Ishikawa (cell line): ENCODE results near the gene TMBIM6.
A peak's percentile ranks its signal among the peaks of the same experiment; 100 is the strongest.

ENCODE experiments used
- CEBPB ChIP-seq: IDR thresholded peaks from 2 replicates; pipeline ENCODE4 v1.6.1; 2012
- CREB1 ChIP-seq: IDR thresholded peaks from 2 replicates; pipeline ENCODE4 v1.6.1; 2012; ENCODE audit warnings: low read depth
- EGR1 ChIP-seq: IDR thresholded peaks from 2 replicates; pipeline ENCODE4 v1.6.1; 2012
- EP300 ChIP-seq: IDR thresholded peaks from 2 replicates; pipeline ENCODE4 v1.6.1; 2012; ENCODE audit warnings: borderline replicate concordance
- FOXM1 ChIP-seq: IDR thresholded peaks from 2 replicates; pipeline ENCODE4 v1.6.1; 2012; ENCODE audit warnings: low read depth, borderline replicate concordance
- MAX ChIP-seq: IDR thresholded peaks from 2 replicates; pipeline ENCODE4 v1.6.1; 2012
- NFIC ChIP-seq: IDR thresholded peaks from 2 replicates; pipeline ENCODE4 v1.6.1; 2012
- RAD21 ChIP-seq: IDR thresholded peaks from 2 replicates; pipeline ENCODE4 v1.6.1; 2012; ENCODE audit warnings: low read depth
- REST ChIP-seq: IDR thresholded peaks from 2 replicates; pipeline ENCODE4 v1.6.1; 2012; ENCODE audit warnings: low read depth, mild to moderate bottlenecking
- TAF1 ChIP-seq: IDR thresholded peaks from 2 replicates; pipeline ENCODE4 v1.6.1; 2012; ENCODE audit warnings: low read depth, mild to moderate bottlenecking
- TCF12 ChIP-seq: IDR thresholded peaks from 2 replicates; pipeline ENCODE4 v1.6.1; 2012; ENCODE audit warnings: low read depth
- TEAD4 ChIP-seq: IDR thresholded peaks from 2 replicates; pipeline ENCODE4 v1.6.1; 2012
- USF1 ChIP-seq: IDR thresholded peaks from 2 replicates; pipeline ENCODE4 v1.6.1; 2012
- YY1 ChIP-seq: IDR thresholded peaks from 2 replicates; pipeline ENCODE4 v1.6.1; 2012; ENCODE audit warnings: low read depth
- ZBTB7A ChIP-seq: IDR thresholded peaks from 2 replicates; pipeline ENCODE4 v1.6.1; 2012; ENCODE audit warnings: low read depth

TMBIM6 gene

DNA sequence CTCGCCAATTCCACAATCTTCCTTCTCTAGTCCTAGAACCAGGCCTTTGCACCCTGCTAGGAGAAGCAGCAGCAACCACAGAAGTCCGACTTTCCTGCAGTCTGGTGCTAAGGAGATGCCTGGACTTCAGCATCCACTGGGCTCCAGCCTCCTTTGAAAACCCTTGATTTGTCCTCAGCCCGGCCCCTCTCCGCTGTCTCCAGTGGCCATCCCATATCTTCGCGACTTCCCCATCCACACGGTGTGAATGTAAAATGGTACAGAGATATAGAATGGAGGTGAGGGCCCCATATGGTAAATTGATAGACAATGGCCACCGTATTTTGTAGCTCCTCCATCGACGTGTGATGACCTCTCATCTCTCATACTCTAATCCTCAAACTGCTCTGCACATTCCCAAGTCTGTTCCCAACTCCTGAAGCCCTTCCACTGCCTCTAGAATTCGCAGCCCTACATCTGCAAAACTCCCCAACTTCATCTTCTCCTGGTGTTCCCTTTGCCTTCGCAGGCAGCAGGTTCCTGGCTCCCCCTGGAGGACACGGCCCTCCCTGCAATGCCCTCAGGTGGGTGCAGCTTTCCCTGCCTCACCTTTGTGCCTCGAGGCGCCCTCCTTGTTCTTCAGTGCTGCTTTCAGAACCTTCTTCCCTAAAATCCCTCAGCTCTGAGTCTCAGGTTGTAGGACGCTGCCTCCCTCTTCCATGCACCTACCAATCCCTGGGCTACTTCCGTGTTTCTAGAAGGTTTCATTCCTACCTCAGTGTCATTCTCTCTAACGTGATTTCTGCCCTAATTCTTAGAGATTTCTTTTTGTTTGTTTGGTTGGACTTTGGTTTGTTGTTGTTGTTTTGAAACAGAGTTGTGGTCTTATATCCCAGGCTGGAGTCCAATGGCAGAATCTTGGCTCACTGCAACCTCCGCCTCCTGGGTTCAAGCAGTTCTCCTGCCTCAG, 36.7 kb downstream of the TMBIM6 start:
- TF ChIP-seq RAD21 (peak; percentile 89), FOXM1 (no peak)

- TF ChIP-seq EGR1, result no peak
- TF ChIP-seq RAD21, result no peak
- no peak for TF ChIP-seq ZBTB7A
Observed at GRCh38 chr12:49779581-49779980, 38.2 kb downstream of the TMBIM6 start.

- TF ChIP-seq REST (no peak), ZBTB7A (no peak), USF1 (no peak), TEAD4 (no peak), CREB1 (no peak), RAD21 (no peak), TCF12 (no peak), YY1 (no peak), EP300 (no peak), EGR1 (no peak), NFIC (no peak)
Observed at GRCh38 chr12:49783917-49784676, 42.7 kb downstream of the TMBIM6 start.

- TF ChIP-seq ZBTB7A, result no peak
- no peak for TF ChIP-seq CEBPB
- TF ChIP-seq MAX, result no peak
- TF ChIP-seq RAD21, result no peak
- no peak for TF ChIP-seq REST
- TF ChIP-seq TAF1, result no peak
- TF ChIP-seq EGR1, result no peak
- TF ChIP-seq NFIC, result no peak
Observed at GRCh38 chr12:49784756-49785409, 43.5 kb downstream of the TMBIM6 start.

GRCh38 chr12:49787672-49788071, 46.3 kb downstream of the TMBIM6 start:
- TF ChIP-seq RAD21 (no peak), ZBTB7A (no peak), TCF12 (no peak), FOXM1 (no peak), YY1 (no peak), EP300 (no peak), EGR1 (no peak), CEBPB (no peak), USF1 (no peak), NFIC (no peak), CREB1 (no peak)

- TF ChIP-seq TEAD4, result no peak
- no peak for TF ChIP-seq ZBTB7A
- TF ChIP-seq USF1, result no peak
- no peak for TF ChIP-seq REST
- no peak for TF ChIP-seq CREB1
- TF ChIP-seq MAX, result no peak
- TF ChIP-seq YY1, result no peak
- TF ChIP-seq TAF1, result no peak
- TF ChIP-seq CEBPB, result no peak
- TF ChIP-seq FOXM1, result no peak
- TF ChIP-seq NFIC, result no peak
- no peak for TF ChIP-seq EGR1
- no peak for TF ChIP-seq TCF12
- no peak for TF ChIP-seq EP300
- TF ChIP-seq RAD21, result no peak
Observed at GRCh38 chr12:49789992-49790391, 48.6 kb downstream of the TMBIM6 start.
